HG02759 (cell line): ENCODE measurements around the gene SYNGR3.

Experiments used
- ATAC-seq: cut with Tn5 transposase; IDR thresholded peaks from one replicate; pipeline ENCODE4 v1.9.1; 2021; ENCODE audit warnings: mild to moderate bottlenecking, moderate library complexity; ENCODE audit not compliant: unreplicated experiment

Gene SYNGR3

GRCh38 chr16:1976216-1976520, 13.6 kb upstream of the SYNGR3 start:
- ATAC-seq = no peak

GRCh38 chr16:1976951-1977874, 12.6 kb upstream of the SYNGR3 start:
- ATAC-seq = no peak

DNA sequence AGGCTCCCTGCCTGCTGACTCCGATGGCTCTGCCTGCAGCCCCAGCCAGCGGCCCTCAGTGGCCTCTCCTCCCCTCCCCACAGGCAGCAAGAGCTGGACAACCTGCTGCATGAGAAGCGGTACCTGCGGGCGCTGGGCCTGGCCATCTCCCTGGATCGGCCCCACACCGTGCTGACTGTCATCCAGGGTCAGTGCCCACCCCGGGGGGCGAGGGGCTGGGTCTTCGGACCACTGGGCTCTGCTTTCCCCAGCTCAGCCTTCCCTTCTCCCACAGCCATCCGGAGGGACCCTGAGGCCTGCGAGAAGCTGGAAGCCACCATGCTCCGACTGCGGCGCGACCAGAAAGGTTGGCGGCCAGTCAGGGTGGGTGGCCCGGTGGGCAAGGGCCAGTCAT, 11.9 kb upstream of the SYNGR3 start:
- ATAC-seq = no peak

GRCh38 chr16:1978476-1979120, 11.2 kb upstream of the SYNGR3 start:
- ATAC-seq = no peak

- no peak for ATAC-seq
Measured at GRCh38 chr16:1979271-1980029, 10.3 kb upstream of the SYNGR3 start.

GRCh38 chr16:1980030-1980769, 9.6 kb upstream of the SYNGR3 start:
- ATAC-seq = no peak

GRCh38 chr16:1980770-1981087, 9.0 kb upstream of the SYNGR3 start:
- ATAC-seq = no peak

- ATAC-seq = no peak
Measured at GRCh38 chr16:1981398-1981836, 8.4 kb upstream of the SYNGR3 start, which contains the start of gene NOXO1. NOXO1 (minus strand) TSS chr16:1981469; CDS start chr16:1981179, 290 bp downstream.

DNA sequence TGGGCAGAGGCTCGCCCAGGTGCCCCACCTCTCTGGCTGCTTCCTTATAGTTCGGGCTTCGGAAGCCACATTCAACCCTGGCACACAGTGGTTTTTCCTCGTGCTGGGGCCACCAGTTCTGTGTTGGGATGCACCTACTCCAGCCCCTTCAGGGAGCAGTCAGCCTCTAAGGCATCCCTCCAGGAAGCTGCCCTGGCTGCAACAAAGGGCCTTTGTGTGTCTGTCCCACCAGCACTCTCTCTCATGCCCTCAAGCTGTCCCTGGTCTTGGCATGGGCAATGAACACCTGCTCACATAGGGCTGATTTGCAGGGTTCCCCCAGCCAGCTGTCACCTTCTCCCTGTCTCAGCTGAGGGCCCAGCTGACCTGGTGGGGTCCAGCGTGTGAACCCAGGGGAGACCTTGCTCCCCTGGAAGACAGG, 7.7 kb upstream of the SYNGR3 start:
- no peak for ATAC-seq

GRCh38 chr16:1982991-1983543, 6.7 kb upstream of the SYNGR3 start:
- ATAC-seq = no peak

DNA sequence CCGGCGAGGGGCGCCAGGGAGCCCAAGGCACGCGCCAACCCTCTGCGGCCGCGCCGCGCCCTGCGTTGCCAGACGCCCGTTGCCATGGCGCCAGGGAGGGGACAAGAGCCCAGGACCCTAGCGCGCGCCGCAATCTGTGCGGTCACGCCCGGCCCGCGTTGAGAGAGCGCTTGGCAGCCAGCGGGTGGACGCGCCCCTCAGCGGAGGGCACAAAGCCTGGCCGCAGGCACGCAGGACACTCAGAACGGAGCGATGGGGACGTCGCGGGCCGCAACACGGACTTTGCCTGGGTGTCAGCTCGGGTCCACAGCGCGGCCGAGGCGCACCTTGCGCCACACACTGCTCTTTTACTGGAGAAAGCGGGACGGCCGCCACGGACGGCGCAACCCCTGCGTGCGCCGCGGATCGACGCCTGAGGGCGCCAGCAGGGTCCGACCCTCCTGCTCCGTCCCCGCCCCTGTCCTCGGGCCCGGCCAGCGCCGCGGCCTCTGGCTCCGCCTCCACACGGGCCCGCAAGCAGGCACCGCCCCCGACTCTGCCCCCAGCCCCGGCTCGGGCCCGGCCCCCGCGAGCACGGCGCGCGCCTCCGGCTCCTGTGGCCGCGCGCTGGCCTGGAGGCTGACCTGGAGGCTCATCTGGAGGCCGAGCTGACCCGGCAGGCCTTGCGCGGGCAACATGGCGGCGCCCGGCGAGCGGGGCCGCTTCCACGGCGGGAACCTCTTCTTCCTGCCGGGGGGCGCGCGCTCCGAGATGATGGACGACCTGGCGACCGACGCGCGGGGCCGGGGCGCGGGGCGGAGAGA, 6.0 kb upstream of the SYNGR3 start, which contains the start of gene GFER:
Gene GFER, plus strand, starts transcription at position 650 of the 803 bp plus-strand sequence. Its CDS starts 26 bp downstream, at position 676.
- peak; percentile 80 for ATAC-seq

GRCh38 chr16:1984347-1985225, 5.2 kb upstream of the SYNGR3 start:
- ATAC-seq = peak; percentile 14

DNA sequence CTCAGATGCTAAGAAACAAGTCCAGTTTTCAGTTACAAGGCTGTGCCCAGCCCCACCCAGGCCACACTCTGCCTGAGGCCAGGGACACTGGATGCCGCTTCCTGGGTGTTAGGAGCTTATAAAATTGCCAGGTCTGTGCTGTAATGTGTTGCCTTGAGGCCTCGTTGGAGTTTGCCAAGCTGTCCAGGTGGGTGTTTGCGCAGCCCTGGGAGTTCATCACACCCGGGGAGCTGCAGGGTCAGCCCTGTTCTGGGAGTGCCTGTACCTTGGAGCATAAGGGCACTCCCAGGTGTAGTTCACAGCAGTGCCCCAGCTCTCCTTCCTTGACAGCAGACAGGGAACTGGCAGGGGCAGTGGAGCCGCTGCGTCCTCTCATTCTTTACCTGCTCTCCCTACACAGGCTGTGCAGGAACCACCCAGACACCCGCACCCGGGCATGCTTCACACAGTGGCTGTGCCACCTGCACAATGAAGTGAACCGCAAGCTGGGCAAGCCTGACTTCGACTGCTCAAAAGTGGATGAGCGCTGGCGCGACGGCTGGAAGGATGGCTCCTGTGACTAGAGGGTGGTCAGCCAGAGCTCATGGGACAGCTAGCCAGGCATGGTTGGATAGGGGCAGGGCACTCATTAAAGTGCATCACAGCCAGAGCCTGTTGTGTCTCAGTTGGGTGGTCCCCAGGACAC, 4.2 kb upstream of the SYNGR3 start:
- ATAC-seq = no peak

- ATAC-seq = no peak
Measured at GRCh38 chr16:1987198-1987597, 2.6 kb upstream of the SYNGR3 start.

GRCh38 chr16:1990101-1990350, 256 bp downstream of the SYNGR3 start:
- ATAC-seq = no peak

GRCh38 chr16:1990351-1991134, 773 bp downstream of the SYNGR3 start:
- no peak for ATAC-seq

DNA sequence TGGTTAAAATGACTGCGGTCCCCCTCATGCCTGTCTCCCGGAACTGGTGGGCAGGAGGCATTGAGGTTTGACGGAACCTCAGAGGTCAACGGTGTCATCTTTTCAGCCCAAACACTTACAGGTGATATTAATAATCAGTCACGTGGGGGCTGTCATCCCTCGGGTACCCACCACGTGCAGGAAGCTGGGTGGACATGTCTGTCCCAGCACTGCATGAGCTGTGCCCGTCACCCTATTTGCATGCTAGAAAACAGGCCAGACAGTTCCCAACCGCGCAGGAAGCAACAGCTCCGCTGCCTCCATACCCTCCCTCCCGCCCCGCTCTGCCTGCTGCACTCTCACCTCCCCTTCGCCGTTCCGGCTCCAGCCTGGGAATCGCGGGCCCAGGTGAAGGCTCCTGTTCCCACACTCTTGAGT, 1.4 kb downstream of the SYNGR3 start:
- peak; percentile 30 for ATAC-seq

GRCh38 chr16:1991588-1991947, 1.8 kb downstream of the SYNGR3 start:
- no peak for ATAC-seq
